K562 (cell line): ENCODE measurements around the gene TAAR9. TPM values are rescaled to one million over a fixed set of nuclear protein-coding genes. Genes with fewer than 3 reads are reported as not detected.

Experiments
- FOXM1 ChIP-seq, 2 experiments: fragments of 450-650 bp in 1 of 2; sonication (generic) in 1 of 2; formaldehyde crosslinking in 1 of 2; IDR thresholded peaks; 2 replicates each; pipeline versions ENCODE4 v1.6.1 to v1.9.0; 2017 to 2022; ENCODE audit warnings: low read depth in 2 of 2, mild to moderate bottlenecking in 2 of 2, missing genetic modification reagents in 1 of 2, moderate library complexity in 1 of 2
- GABPA ChIP-seq: fragments of 200-800 bp; sonication (Bioruptor generic); conservative IDR thresholded peaks from 2 replicates; pipeline ENCODE4 v1.6.1; 2016; ENCODE audit warnings: low read depth, missing genetic modification characterization, missing compliant biosample characterization
- HNRNPL ChIP-seq: fragments of 200-400 bp; formaldehyde crosslinking; IDR thresholded peaks from 2 replicates; pipeline ENCODE4 v1.6.1; 2017; ENCODE audit warnings: low read depth, mild to moderate bottlenecking, low read length
- KDM1A ChIP-seq, 2 experiments: fragments of 450-650 bp; IDR thresholded peaks; 2 replicates each; pipeline ENCODE4 v1.6.1; 2016; ENCODE audit warnings: mild to moderate bottlenecking in 2 of 2
- MCM7 ChIP-seq, 2 experiments: fragments of 450-650 bp; IDR thresholded peaks; 2 replicates each; pipeline ENCODE4 v1.6.1; 2016 to 2018
- MTA1 ChIP-seq: fragments of 450-650 bp; IDR thresholded peaks from 2 replicates; pipeline ENCODE4 v1.6.1; 2017; ENCODE audit warnings: borderline replicate concordance
- NBN ChIP-seq: fragments of 450-650 bp; IDR thresholded peaks from 2 replicates; pipeline ENCODE4 v1.6.1; 2016; ENCODE audit warnings: low read depth, mild to moderate bottlenecking
- NFXL1 ChIP-seq: fragments of 450-650 bp; formaldehyde crosslinking; IDR thresholded peaks from 2 replicates; pipeline ENCODE4 v1.4.0; 2021; ENCODE audit warnings: mild to moderate bottlenecking
- PHF20 ChIP-seq: fragments of 450-650 bp; IDR thresholded peaks from 2 replicates; pipeline ENCODE4 v1.6.1; 2018; ENCODE audit not compliant: partially characterized antibody
- PRPF4 ChIP-seq: fragments of 200-400 bp; formaldehyde crosslinking; IDR thresholded peaks from one replicate; pipeline ENCODE4 v1.6.1; 2017; ENCODE audit warnings: low read length, low read depth, mild to moderate bottlenecking; ENCODE audit not compliant: insufficient read depth, poor library complexity, severe bottlenecking
- ZNF77 ChIP-seq: fragments of 250-450 bp; sonication (Bioruptor Pico); IDR thresholded peaks from 2 replicates; pipeline ENCODE4 v1.5.0; 2020
- polyA plus RNA-seq, 8 experiments: library from polyadenylated mRNA; depleted of rRNA in 4 of 8; stranded (reverse) in 5 of 8; unstranded in 3 of 8; fragments of >200 nt; fragmentation: Nextera tagmentation in 2 of 8; fragmentation: Illumina TruSeq in 1 of 8; extraction: Ambion mirVana in 2 of 8; extraction: Trizol in 1 of 8; gene quantifications; 2 replicates each; pipeline versions ENCODE4 v1.2.1 to v1.2.3, GENCODE V29; 2011 to 2014; ENCODE audit warnings: inconsistent platforms in 1 of 8, missing spikeins in 1 of 8
- total RNA-seq, 7 experiments: library from RNA; depleted of rRNA in 6 of 7; stranded (reverse); fragments of >200 nt in 6 of 7; fragmentation: Illumina TruSeq in 2 of 7; extraction: Trizol in 2 of 7; gene quantifications; 2 replicates each; pipeline versions ENCODE4 v1.2.1 to v1.2.3, GENCODE V29; 2011 to 2021; ENCODE audit warnings: low replicate concordance in 1 of 7
- TF ChIP-seq, protein P1 (sequence below): fragments of 450-650 bp; IDR thresholded peaks from 2 replicates; pipeline ENCODE4 v1.6.1; 2016; ENCODE audit warnings: low read depth
- TF ChIP-seq, protein P2 (sequence below): fragments of 450-650 bp; IDR thresholded peaks from 2 replicates; pipeline ENCODE4 v1.6.1; 2018; ENCODE audit not compliant: partially characterized antibody

The TAAR9 gene
- total and polyA plus RNA-seq, 9 of the 15 experiments (the other 6 are each of a cell fraction or from before 2014, with no cell fraction given), result not detected

DNA sequence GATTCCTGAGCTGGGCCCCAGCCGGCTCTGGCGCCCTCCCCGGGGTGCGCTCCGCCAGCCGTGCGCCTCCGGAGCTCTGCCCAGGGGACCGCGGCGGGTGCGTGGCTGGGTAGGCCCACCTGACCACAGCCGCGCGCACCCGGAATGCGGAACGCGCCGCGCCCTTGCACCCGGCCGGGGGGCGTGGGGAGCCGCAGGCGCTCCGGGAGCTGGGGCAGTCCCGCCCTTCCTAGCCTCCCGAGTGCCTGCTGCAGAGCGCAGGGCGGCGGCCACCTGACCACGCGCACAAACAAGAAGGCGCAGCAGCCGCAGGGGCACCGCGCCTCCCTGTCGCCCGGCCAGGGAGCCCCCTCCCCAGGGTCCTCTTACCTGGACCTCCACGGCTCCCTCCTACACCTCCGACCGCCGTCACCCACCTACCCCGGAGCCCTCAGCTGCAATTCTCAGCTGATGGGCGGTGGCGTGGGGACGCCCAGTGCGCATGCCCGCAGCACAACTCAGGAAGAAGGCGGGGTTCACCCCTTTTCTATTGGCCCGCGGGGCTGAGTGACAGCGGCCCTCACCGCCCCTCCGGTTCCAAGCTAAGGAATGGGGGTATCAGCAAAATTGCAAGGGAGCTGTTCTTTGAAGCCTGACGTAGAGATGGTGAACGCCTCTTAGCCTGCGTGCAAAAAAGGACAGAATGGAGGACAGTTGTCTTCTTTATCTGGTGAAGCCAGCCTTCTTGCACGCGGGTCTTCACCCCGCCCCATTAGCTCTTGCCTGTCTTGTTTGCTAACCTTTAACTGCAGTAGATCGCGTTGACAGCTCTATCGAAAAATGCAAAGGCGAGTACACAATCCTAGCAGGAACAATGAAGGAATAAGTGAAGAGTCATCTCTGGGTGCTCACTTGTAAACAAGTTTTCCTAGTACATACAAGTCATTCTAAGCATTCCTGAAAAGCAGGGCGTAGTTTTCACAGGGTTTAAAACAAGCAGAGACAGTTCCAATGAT, 25.1 kb upstream of the TAAR9 start, which contains the start of gene STX7 (continued):
- TF ChIP-seq, protein P1, sequence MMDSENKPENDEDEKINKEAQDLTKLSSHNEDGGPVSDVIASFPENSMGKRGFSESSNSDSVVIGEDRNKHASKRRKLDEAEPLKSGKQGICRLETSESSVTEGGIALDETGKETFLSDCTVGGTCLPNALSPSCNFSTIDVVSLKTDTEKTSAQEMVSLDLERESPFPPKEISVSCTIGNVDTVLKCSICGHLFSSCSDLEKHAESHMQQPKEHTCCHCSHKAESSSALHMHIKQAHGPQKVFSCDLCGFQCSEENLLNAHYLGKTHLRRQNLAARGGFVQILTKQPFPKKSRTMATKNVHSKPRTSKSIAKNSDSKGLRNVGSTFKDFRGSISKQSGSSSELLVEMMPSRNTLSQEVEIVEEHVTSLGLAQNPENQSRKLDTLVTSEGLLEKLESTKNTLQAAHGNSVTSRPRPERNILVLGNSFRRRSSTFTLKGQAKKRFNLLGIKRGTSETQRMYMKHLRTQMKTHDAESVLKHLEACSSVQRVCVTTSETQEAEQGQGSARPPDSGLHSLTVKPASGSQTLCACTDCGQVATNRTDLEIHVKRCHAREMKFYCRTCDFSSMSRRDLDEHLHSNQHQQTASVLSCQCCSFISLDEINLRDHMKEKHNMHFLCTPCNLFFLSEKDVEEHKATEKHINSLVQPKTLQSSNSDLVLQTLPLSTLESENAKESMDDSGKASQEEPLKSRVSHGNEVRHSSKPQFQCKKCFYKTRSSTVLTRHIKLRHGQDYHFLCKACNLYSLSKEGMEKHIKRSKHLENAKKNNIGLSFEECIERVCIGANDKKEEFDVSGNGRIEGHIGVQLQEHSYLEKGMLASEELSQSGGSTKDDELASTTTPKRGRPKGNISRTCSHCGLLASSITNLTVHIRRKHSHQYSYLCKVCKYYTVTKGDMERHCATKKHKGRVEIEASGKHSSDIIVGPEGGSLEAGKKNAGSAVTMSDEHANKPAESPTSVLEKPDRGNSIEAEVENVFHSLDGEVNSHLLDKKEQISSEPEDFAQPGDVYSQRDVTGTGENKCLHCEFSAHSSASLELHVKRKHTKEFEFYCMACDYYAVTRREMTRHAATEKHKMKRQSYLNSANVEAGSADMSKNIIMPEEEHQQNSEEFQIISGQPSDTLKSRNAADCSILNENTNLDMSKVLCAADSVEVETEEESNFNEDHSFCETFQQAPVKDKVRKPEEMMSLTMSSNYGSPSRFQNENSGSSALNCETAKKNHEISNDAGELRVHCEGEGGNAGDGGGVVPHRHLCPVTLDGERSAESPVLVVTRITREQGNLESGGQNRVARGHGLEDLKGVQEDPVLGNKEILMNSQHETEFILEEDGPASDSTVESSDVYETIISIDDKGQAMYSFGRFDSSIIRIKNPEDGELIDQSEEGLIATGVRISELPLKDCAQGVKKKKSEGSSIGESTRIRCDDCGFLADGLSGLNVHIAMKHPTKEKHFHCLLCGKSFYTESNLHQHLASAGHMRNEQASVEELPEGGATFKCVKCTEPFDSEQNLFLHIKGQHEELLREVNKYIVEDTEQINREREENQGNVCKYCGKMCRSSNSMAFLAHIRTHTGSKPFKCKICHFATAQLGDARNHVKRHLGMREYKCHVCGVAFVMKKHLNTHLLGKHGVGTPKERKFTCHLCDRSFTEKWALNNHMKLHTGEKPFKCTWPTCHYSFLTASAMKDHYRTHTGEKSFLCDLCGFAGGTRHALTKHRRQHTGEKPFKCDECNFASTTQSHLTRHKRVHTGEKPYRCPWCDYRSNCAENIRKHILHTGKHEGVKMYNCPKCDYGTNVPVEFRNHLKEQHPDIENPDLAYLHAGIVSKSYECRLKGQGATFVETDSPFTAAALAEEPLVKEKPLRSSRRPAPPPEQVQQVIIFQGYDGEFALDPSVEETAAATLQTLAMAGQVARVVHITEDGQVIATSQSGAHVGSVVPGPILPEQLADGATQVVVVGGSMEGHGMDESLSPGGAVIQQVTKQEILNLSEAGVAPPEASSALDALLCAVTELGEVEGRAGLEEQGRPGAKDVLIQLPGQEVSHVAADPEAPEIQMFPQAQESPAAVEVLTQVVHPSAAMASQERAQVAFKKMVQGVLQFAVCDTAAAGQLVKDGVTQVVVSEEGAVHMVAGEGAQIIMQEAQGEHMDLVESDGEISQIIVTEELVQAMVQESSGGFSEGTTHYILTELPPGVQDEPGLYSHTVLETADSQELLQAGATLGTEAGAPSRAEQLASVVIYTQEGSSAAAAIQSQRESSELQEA, result no peak
- TF ChIP-seq KDM1A (IDR thresholded peaks at IDR 0.05) (0 out of 4 replicates have a peak, but pooled peaks of 1 of the 2 experiments have one; percentile 27), ZNF77 (CRISPR knock-in tag) (no peak), PRPF4 (no peak), GABPA (tag) (no peak; the same call in 1 of the 2 replicates), NBN (no peak), MTA1 (no peak), MCM7 (IDR thresholded peaks at IDR 0.05) (no peak), HNRNPL (no peak), NFXL1 (no peak), FOXM1 (IDR thresholded peaks at IDR 0.05; ENCODE audit: low read depth) (no peak), FOXM1 (CRISPR knock-in tag; IDR thresholded peaks at IDR 0.05; ENCODE audit: low read depth) (no peak), PHF20 (no peak)
- TF ChIP-seq, protein P2, sequence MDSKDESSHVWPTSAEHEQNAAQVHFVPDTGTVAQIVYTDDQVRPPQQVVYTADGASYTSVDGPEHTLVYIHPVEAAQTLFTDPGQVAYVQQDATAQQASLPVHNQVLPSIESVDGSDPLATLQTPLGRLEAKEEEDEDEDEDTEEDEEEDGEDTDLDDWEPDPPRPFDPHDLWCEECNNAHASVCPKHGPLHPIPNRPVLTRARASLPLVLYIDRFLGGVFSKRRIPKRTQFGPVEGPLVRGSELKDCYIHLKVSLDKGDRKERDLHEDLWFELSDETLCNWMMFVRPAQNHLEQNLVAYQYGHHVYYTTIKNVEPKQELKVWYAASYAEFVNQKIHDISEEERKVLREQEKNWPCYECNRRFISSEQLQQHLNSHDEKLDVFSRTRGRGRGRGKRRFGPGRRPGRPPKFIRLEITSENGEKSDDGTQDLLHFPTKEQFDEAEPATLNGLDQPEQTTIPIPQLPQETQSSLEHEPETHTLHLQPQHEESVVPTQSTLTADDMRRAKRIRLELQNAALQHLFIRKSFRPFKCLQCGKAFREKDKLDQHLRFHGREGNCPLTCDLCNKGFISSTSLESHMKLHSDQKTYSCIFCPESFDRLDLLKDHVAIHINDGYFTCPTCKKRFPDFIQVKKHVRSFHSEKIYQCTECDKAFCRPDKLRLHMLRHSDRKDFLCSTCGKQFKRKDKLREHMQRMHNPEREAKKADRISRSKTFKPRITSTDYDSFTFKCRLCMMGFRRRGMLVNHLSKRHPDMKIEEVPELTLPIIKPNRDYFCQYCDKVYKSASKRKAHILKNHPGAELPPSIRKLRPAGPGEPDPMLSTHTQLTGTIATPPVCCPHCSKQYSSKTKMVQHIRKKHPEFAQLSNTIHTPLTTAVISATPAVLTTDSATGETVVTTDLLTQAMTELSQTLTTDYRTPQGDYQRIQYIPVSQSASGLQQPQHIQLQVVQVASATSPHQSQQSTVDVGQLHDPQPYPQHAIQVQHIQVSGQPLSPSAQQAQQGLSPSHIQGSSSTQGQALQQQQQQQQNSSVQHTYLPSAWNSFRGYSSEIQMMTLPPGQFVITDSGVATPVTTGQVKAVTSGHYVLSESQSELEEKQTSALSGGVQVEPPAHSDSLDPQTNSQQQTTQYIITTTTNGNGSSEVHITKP, result peak; percentile 85
